LNCAP (cell line): ENCODE results near the gene NT5C1A.

Source experiments
- TF ChIP-seq, protein P1 (sequence below): fragments of 450-650 bp; IDR thresholded peaks from 2 replicates; pipeline ENCODE4 v1.5.1; 2017; ENCODE audit warnings: mild to moderate bottlenecking

NT5C1A gene

DNA sequence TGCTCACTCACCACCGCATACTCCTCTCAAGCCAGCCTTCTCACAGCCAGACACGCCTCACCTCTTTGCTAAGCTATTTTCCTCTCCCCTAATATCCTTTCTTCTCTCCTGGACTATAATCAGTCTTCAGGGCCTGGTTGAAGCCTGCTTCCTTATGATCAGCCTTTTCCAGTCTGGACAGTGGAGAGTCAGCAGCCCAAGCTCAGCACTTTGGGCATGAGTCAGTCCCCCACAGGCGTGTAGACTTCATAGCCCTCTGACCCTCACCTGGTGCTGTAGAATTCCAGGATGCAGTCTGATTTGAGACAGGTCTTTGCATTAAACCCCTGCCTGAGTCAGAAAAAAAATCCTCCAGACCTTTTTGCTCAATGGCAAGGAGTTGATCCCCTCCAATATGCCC, 16.8 kb upstream of the NT5C1A start:
- TF ChIP-seq, protein P1, sequence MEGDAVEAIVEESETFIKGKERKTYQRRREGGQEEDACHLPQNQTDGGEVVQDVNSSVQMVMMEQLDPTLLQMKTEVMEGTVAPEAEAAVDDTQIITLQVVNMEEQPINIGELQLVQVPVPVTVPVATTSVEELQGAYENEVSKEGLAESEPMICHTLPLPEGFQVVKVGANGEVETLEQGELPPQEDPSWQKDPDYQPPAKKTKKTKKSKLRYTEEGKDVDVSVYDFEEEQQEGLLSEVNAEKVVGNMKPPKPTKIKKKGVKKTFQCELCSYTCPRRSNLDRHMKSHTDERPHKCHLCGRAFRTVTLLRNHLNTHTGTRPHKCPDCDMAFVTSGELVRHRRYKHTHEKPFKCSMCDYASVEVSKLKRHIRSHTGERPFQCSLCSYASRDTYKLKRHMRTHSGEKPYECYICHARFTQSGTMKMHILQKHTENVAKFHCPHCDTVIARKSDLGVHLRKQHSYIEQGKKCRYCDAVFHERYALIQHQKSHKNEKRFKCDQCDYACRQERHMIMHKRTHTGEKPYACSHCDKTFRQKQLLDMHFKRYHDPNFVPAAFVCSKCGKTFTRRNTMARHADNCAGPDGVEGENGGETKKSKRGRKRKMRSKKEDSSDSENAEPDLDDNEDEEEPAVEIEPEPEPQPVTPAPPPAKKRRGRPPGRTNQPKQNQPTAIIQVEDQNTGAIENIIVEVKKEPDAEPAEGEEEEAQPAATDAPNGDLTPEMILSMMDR, result no peak

DNA sequence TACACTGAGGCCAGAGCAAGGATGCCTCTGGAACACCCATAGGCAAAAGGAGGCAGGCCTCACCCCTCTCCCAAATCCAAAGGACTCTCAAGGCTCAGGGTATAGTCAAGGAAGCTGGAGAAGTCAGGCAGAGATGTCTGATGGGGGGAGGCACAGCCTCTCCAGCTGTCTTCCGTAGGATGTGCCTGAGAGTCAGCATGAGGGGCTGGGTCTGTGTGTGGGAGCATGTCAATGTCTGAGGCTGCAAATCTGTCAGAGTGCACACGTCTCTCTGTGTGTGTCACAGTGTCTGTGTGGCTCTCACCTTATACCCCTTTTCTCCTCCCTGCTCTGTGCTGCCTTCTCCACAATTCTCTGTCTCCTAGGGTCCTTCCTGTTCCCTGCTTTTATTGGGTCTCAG, 15.3 kb upstream of the NT5C1A start:
- TF ChIP-seq, protein P1, result no peak

DNA sequence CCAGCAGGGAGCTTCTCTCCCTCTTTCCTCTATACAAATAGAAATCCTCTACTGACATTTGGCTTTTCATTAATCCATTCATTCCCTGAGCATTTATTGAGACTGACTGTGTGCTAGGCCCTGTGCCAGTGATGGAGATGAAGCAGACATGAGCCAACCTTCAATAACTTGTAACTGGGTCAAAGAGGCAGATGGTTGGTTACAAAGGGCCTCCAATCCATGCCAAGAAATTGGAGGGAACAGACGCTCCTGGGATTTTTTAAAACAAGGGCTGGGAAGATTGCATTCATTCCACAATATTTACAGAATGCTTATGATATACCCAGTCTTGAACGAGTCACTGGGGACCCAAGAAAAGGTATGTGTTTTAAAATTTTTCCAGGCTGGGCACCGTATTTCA, 13.2 kb upstream of the NT5C1A start:
- TF ChIP-seq, protein P1, result no peak

DNA sequence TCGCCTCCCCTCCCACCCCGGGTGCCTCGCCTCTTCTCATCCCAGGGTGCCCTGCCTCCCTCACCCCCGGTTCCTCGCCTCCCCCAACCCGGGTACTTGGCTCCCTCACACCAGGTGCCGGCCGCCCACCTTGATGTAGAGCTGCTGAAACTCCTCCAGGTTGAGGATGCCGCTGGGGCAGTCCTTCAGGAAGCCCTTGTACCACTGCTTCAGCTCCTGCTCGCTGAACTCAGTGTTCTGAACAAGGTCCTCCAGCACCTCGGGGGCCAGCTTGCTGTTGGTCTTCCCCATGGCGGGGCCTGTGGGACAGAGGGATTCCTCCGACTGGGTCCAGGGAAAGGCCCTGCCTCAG, 12.4 kb upstream of the NT5C1A start:
- TF ChIP-seq, protein P1, result no peak

DNA sequence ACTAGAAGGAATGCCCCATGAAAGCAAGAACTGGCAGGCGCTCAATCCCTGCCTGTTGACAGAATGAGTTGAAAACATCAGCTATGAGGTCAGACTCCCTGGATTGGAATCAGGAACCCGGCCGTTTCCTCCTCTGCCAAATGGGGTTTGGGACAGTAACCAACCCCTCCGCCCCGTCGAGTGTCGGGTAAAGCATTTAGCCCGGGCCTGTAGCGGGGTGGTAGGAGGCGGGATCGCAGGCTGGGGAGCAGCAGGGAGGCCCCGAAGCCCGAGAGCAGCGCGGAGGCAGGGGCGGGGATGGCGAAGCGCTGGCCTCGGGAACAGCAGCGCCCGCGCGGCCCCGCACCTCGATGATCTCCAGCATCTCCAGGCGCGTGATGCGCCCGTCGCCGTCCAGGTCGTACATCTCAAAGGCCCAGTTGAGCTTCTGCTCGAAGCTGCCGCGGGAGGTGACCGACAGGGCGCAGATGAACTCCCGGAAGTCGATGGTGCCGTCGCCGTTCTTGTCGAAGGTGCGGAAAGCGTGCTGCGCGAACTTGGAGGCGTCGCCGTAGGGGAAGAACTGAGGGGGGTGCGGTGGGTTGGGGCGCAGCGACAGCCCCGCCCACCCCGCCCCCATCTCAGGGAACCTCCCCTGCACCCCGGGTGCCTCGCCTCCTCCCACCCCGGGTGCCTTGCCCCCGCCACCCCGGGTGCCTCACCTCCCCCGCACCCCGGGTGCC, 11.8 kb upstream of the NT5C1A start:
- TF ChIP-seq, protein P1, result no peak

DNA sequence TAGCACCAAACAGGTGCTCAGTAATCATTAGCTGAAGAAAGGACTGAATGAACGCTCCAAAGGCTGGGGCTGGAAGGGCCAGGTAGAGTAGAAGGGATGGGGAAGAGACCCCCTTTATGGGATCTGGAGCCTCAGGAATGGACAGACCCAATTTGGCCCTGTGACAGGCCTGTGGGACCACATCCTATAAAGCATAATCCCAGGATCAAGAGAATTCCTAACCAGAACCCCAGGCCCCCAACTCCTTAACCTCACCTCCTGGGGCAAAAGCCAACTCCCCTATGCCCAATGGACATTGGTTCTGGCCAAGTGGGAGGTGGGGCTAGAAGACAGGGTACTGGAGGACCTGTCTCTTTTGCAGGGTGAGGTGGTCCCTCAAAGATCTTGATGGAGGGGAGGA, 10.1 kb upstream of the NT5C1A start:
- TF ChIP-seq, protein P1, result no peak

DNA sequence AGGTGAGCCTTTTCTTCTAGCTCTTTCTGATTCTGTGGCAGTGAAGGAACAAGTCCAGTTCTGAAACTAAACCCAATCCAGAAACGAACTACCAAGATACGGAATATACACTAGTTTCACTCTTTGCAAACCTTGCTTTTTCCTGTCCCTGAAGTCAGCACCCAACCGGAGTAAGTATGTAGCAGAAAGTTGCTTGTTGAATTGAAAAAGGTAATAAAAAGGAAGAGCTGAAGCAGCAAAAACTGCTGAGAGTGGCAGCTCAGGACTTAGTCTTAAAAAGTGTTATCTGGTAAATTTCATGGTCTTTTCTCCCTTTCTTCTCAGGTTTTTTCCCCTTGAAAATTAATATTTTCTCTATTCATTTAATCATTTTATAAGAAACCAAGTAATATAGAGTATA, 9.4 kb upstream of the NT5C1A start:
- TF ChIP-seq, protein P1, result no peak

DNA sequence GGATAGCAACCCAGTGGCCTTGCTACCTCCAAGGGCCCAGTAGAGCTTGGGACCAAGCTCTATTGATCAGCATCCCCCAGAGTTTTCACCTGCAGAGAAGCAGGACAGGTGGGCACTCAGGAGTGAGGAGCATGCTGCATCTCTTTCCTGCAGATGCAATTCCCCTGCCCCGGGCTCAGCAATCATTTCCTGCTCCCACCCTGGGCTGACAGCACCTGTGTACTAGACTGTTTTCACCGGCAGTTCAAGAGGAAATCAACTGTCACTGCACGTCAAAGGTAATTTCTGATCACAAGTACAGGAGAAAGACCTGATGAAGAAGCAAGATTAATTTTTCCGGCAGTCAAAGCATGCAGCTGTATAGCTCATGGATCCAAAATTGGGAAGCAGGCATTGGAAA, 8.8 kb upstream of the NT5C1A start:
- TF ChIP-seq, protein P1, result no peak
